ENCODE results near the gene KCNIP1. TPM values are rescaled to one million over a fixed set of nuclear protein-coding genes. Genes with fewer than 3 reads are reported as not detected.

Gene KCNIP1
- polyA plus RNA-seq, 2 of the 4 experiments (the other 2 are of a cell fraction) = not detected

- TF ChIP-seq POLR2AphosphoS2 (conservative IDR thresholded peaks at IDR 0.05; ENCODE audit: low read length) (no peak), NR3C1 (IDR thresholded peaks at IDR 0.05) (no peak)
Measured at GRCh38 chr5:170484459-170484831, 19.4 kb upstream of the KCNIP1 start (continued).

GRCh38 chr5:170484847-170485615, 18.8 kb upstream of the KCNIP1 start:
- Histone ChIP-seq H3K4me1 (peaks cover 6% of the 10 kb centered on the region), H3K27ac (peak overlapping the region in 1 of 2 experiments; percentile 44; a peak in 2 of 6 replicates), H3K9me3 (no peaks in the 10 kb centered on the region), H3K4me3 (no peak overlapping the region), H3K4me2 (no peak overlapping the region)
- FAIRE-seq (no peak), DNase-seq (ENCODE audit: low read depth in 1 of 2, low spot score in 1 of 2) (no peak), ATAC-seq (no peak)
- WGBS (ENCODE audit: missing lambda C conversion rate) = 87% methylated on average over 12 of the region's 12 CpGs
- ChIA-PET POLR2A (no interaction called here), CTCF (interaction anchor here (0.8 to 1.7 kb wide), 6 partner anchors 10 to 148 kb away, joined by 3 to 6 read pairs (median 4); no protein-coding TSS in a partner anchor)
- TF ChIP-seq PBX3 (IDR thresholded peaks at IDR 0.05) (no peak), HEYL (CRISPR knock-in tag; IDR thresholded peaks at IDR 0.05) (no peak), POLR2A (IDR thresholded peaks at IDR 0.05; ENCODE audit: low read length) (no peak), SMC3 (IDR thresholded peaks at IDR 0.05) (no peak), CTCF (IDR thresholded peaks at IDR 0.05) (no peak), ZFP36 (IDR thresholded peaks at IDR 0.05; ENCODE audit: borderline replicate concordance, partially characterized antibody) (no peak), NPAS2 (CRISPR knock-in tag; IDR thresholded peaks at IDR 0.05; ENCODE audit: borderline replicate concordance) (no peak), HOXB5 (CRISPR knock-in tag; IDR thresholded peaks at IDR 0.05) (no peak), CEBPB (IDR thresholded peaks at IDR 0.05) (no peak), MYC (IDR thresholded peaks at IDR 0.05; ENCODE audit: borderline replicate concordance, low read length) (no peak), BHLHE40 (IDR thresholded peaks at IDR 0.05; ENCODE audit: low read depth, low read length) (no peak)

GRCh38 chr5:170485616-170485911, 18.3 kb upstream of the KCNIP1 start:
- no peak for DNase-seq (ENCODE audit: low read depth in 1 of 2, low spot score in 1 of 2)
- Histone ChIP-seq H3K4me3 (no peak overlapping the region), H3K9me3 (no peaks in the 10 kb centered on the region), H3K4me2 (no peak overlapping the region), H3K27ac (peak overlapping the region in 1 of 2 experiments; percentile 36; a peak in 1 of 6 replicates), H3K4me1 (peaks cover 3% of the 10 kb centered on the region; the same call in 1 of the 3 replicates)
- CTCF ChIA-PET = interaction anchor here (0.8 to 1.7 kb wide), 5 partner anchors 10 to 148 kb away, joined by 3 to 6 read pairs (median 3); no protein-coding TSS in a partner anchor
- POLR2A ChIA-PET = no interaction called here
- no peak for TF ChIP-seq MAZ (IDR thresholded peaks at IDR 0.05; ENCODE audit: borderline replicate concordance, low read depth, low read length)
- no peak for TF ChIP-seq PHF8 (IDR thresholded peaks at IDR 0.05; ENCODE audit: borderline replicate concordance, low read depth)
- no peak for TF ChIP-seq MAFK (IDR thresholded peaks at IDR 0.05; ENCODE audit: partially characterized antibody)
- no peak for TF ChIP-seq SMC3 (IDR thresholded peaks at IDR 0.05)
- TF ChIP-seq ESRRA (IDR thresholded peaks at IDR 0.05; ENCODE audit: borderline replicate concordance, low read length) = no peak
- TF ChIP-seq RARB (CRISPR knock-in tag; IDR thresholded peaks at IDR 0.05) = no peak
- FAIRE-seq = no peak
- no peak for ATAC-seq

- Histone ChIP-seq H3K9me3 (no peaks in the 10 kb centered on the region), H3K27ac (no peak overlapping the region), H3K4me2 (no peak overlapping the region), H3K4me3 (no peak overlapping the region), H3K4me1 (peaks cover 8% of the 10 kb centered on the region; the same call in 2 of the 3 replicates)
- no peak for FAIRE-seq
- DNase-seq (ENCODE audit: low read depth in 1 of 2, low spot score in 1 of 2) = no peak
- ATAC-seq = no peak
- 85% methylated on average over 3 of the region's 3 CpGs for WGBS (ENCODE audit: missing lambda C conversion rate)
- POLR2A ChIA-PET = no interaction called here
- CTCF ChIA-PET = interaction anchor here (0.6 kb wide), 1 partner anchor 1747 kb away, joined by 4 read pairs; no protein-coding TSS in a partner anchor
- TF ChIP-seq REST (IDR thresholded peaks at IDR 0.05) = no peak
- TF ChIP-seq POLR2AphosphoS2 (conservative IDR thresholded peaks at IDR 0.05; ENCODE audit: low read length) = no peak
- TF ChIP-seq EHMT2 (IDR thresholded peaks at IDR 0.05; ENCODE audit: low read depth) = no peak
- no peak for TF ChIP-seq RNF2 (IDR thresholded peaks at IDR 0.05; ENCODE audit: borderline replicate concordance, low read depth)
- no peak for TF ChIP-seq CHD2 (IDR thresholded peaks at IDR 0.05; ENCODE audit: low read length, partially characterized antibody)
- TF ChIP-seq JUN (IDR thresholded peaks at IDR 0.05) = no peak
- no peak for TF ChIP-seq TP53 (CRISPR knock-in tag; IDR thresholded peaks at IDR 0.05)
- TF ChIP-seq CHD4 (IDR thresholded peaks at IDR 0.05; ENCODE audit: borderline replicate concordance) = no peak
- no peak for TF ChIP-seq MAZ (IDR thresholded peaks at IDR 0.05; ENCODE audit: borderline replicate concordance, low read depth, low read length)
- TF ChIP-seq RARB (CRISPR knock-in tag; IDR thresholded peaks at IDR 0.05) = no peak
Measured at GRCh38 chr5:170486371-170486770, 17.4 kb upstream of the KCNIP1 start.
